Peyer's patch (tissue), 4 donors: ENCODE results near the gene MED13. TPM values are rescaled to one million over a fixed set of nuclear protein-coding genes. Genes with fewer than 3 reads are reported as not detected.
"Not testable (repeated sequence)": the region's sequence is repeated elsewhere in the genome, so short reads cannot be mapped to it uniquely, and the experiment has no call there.

Source experiments
- DNase-seq, 3 donors: peaks; one replicate each; pipeline ENCODE4 v3.0.0-alpha.2; 2017 to 2019
- H3K27ac ChIP-seq, 4 donors: fragments of 200-600 bp; sonication (generic); one replicate each; pipeline ENCODE4 v1.5.1; 2016 to 2019
- H3K27me3 ChIP-seq, 2 donors: fragments of 200-600 bp; sonication (generic); one replicate each; pipeline ENCODE4 v1.5.1; 2019
- H3K36me3 ChIP-seq, 3 donors: fragments of 200-600 bp; sonication (generic); one replicate each; pipeline ENCODE4 v1.5.1; 2016 to 2019
- H3K4me1 ChIP-seq, 4 donors: fragments of 200-600 bp; sonication (generic); one replicate each; pipeline ENCODE4 v1.5.1; 2016 to 2019
- H3K4me3 ChIP-seq, 4 donors: fragments of 200-600 bp; sonication (generic); 1 replicate in 3 of 4; 2 replicates in 1 of 4; pipeline ENCODE4 v1.5.1; 2016 to 2019; ENCODE audit warnings: mild to moderate bottlenecking in 1 of 4
- H3K9me3 ChIP-seq, 4 donors: fragments of 200-600 bp; sonication (generic); one replicate each; pipeline ENCODE4 v1.5.1; 2016 to 2019; ENCODE audit warnings: mild to moderate bottlenecking in 1 of 4
- POLR2A ChIP-seq, 2 donors: fragments of 450-650 bp; IDR thresholded peaks; one replicate each; pipeline ENCODE4 v1.5.1; 2017; ENCODE audit warnings: antibody characterized with exemption in 2 of 2, mild to moderate bottlenecking in 2 of 2, moderate library complexity in 2 of 2
- total RNA-seq, 4 donors: library from RNA; depleted of rRNA; stranded (reverse); fragments of >200 nt; gene quantifications; one replicate each; pipeline ENCODE4 v1.1.0, GENCODE V29; 2016
- TF ChIP-seq, protein P1 (sequence below), 6 experiments: fragments of 450-650 bp in 4 of 6; fragments of 200-600 bp in 2 of 6; sonication (generic) in 1 of 6; IDR thresholded peaks; one replicate each; pipeline ENCODE4 v1.5.1; 2017 to 2019; ENCODE audit warnings: antibody characterized with exemption in 6 of 6, mild to moderate bottlenecking in 3 of 6, moderate library complexity in 1 of 6

The MED13 gene
- total RNA-seq, 4 donors from 2014 or later: 84.4 to 452 (median 131) TPM

DNA sequence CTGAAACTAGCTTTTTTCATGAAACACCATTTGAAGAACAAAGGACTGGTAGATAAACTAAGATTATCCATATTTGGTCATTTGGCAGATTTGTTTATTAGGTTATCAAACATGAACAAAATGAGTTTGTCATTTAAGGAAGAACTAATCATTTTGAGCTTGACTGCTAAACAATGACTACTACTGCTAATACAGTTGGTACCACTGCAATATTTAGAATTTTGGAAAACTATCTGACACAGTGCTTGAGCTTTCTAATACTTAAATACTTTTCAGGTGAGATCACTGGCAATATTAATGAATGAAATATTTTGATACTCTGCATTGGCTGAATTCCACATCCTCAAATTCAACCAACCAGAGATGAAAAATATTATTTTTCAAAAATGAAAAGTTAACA is 47.2 kb downstream of the MED13 start:
- no peaks in the 10 kb centered on the region for H3K9me3 ChIP-seq
- no peak overlapping the region for H3K27ac ChIP-seq
- no peak for TF ChIP-seq POLR2A (IDR thresholded peaks at IDR 0.05)
- TF ChIP-seq, protein P1, sequence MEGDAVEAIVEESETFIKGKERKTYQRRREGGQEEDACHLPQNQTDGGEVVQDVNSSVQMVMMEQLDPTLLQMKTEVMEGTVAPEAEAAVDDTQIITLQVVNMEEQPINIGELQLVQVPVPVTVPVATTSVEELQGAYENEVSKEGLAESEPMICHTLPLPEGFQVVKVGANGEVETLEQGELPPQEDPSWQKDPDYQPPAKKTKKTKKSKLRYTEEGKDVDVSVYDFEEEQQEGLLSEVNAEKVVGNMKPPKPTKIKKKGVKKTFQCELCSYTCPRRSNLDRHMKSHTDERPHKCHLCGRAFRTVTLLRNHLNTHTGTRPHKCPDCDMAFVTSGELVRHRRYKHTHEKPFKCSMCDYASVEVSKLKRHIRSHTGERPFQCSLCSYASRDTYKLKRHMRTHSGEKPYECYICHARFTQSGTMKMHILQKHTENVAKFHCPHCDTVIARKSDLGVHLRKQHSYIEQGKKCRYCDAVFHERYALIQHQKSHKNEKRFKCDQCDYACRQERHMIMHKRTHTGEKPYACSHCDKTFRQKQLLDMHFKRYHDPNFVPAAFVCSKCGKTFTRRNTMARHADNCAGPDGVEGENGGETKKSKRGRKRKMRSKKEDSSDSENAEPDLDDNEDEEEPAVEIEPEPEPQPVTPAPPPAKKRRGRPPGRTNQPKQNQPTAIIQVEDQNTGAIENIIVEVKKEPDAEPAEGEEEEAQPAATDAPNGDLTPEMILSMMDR (IDR thresholded peaks at IDR 0.05): no peak
- H3K4me1 ChIP-seq: no peaks in the 10 kb centered on the region
- no peak for DNase-seq
- H3K36me3 ChIP-seq: peaks cover 0 to 73% (median 0%) of the 10 kb centered on the region in 3 donors
- no peaks in the 10 kb centered on the region for H3K27me3 ChIP-seq
- H3K4me3 ChIP-seq: no peak overlapping the region

DNA sequence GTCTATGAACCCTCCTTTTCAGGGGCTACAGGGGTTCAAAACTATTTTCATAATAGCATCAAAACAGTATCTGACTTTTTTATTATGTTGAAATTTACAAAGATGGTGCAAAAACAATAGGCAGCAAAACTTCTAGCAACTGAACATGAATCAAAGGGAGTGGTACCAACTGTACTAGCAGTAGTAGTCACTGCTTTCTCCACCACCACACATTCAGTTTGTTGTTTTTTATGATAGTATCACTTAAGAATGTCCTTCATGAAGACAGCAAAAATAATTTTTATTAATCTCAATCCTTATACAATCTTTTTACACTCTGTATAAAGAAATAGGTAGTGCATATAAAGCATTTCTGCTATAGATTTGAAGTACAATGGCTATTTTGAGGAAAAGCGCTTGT is 47.6 kb downstream of the MED13 start:
- no peak for DNase-seq
- H3K27me3 ChIP-seq: no peaks in the 10 kb centered on the region
- no peak overlapping the region for H3K27ac ChIP-seq
- TF ChIP-seq, protein P1 (IDR thresholded peaks at IDR 0.05): no peak
- no peak overlapping the region for H3K4me3 ChIP-seq
- peaks cover 0 to 73% (median 0%) of the 10 kb centered on the region in 3 donors for H3K36me3 ChIP-seq
- no peaks in the 10 kb centered on the region for H3K9me3 ChIP-seq
- H3K4me1 ChIP-seq: no peaks in the 10 kb centered on the region

DNA sequence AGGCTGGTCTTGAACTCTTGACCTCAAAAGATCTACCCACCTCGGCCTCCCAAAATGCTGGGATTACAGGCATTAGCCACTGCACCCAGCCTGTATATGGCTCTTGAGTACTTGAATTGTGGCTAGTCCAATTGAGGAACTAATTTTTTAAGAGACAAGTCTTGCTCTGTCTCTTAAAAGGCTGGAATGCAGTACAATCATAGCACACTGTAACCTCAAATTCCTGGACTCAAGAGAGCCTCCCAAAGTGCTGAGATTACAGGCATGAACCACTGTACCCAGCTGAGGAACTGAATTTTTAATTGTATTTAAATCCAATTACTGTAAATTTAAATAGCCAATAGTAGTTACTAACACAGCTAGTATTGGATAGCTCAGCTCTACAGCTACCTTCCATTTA is 50.6 kb downstream of the MED13 start:
- TF ChIP-seq, protein P1 (IDR thresholded peaks at IDR 0.05): no peak
- no peak for TF ChIP-seq POLR2A (IDR thresholded peaks at IDR 0.05)
- Histone ChIP-seq H3K27me3 (peaks cover 0 to 3% of the 10 kb centered on the region in 2 donors), H3K4me3 (no peak overlapping the region)

DNA sequence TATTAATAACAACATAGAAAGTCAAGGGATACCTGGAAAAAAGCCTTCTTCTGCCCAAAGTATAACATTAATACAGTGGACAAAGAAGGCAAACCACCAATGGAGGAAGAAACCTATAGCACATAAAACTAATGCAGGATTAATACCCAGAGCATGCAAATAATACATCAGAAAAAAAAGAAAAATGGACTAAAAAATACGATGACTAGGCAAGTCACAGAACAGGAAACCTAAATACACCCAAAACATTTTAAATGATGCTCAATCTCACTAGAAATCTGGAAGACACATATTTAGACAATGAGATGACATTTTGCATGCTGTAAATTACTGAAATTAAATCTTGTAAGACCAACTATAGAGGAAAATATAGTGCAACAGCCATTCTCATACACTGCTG is 55.9 kb downstream of the MED13 start:
- DNase-seq: no peak

More for the DNA sequence above, 50.6 kb downstream of the MED13 start:
- Histone ChIP-seq H3K9me3 (no peaks in the 10 kb centered on the region), H3K36me3 (peaks cover 0 to 83% (median 0%) of the 10 kb centered on the region in 3 donors), H3K27ac (no peak overlapping the region), H3K4me1 (no peaks in the 10 kb centered on the region)
- no peak for DNase-seq

DNA sequence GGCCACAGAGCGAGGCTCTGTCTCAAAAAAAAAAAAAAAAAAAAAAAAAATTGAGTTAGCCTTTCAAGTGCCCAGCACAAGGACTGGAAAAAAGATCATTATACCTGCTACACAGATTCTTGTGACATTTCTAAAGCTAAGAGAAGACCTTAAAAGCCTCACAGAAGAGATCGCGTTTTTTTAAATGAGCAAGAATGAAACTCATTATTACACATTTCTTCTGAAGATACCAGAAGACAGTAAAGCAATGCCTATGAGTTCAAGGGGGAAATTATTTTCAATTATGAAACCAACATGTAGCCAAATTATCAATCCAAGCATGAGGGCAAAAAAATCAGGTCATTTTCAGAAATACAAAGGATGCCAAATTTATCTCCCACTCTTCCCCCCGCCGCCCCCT is 56.8 kb downstream of the MED13 start:
- Histone ChIP-seq H3K36me3 (peaks cover 0 to 75% (median 0%) of the 10 kb centered on the region in 3 donors), H3K27me3 (peaks cover 0 to 3% of the 10 kb centered on the region in 2 donors), H3K4me3 (no peak overlapping the region), H3K9me3 (no peaks in the 10 kb centered on the region), H3K4me1 (no peaks in the 10 kb centered on the region), H3K27ac (no peak overlapping the region)
- no peak for DNase-seq
- no peak for TF ChIP-seq POLR2A (IDR thresholded peaks at IDR 0.05)
- TF ChIP-seq, protein P1 (IDR thresholded peaks at IDR 0.05): no peak

More for the DNA sequence above, 55.9 kb downstream of the MED13 start:
- Histone ChIP-seq H3K36me3 (peaks cover 0 to 83% (median 0%) of the 10 kb centered on the region in 3 donors), H3K4me1 (no peaks in the 10 kb centered on the region), H3K27me3 (peaks cover 0 to 3% of the 10 kb centered on the region in 2 donors), H3K9me3 (no peaks in the 10 kb centered on the region), H3K27ac (no peak overlapping the region), H3K4me3 (no peak overlapping the region)
- TF ChIP-seq, protein P1 (IDR thresholded peaks at IDR 0.05): no peak
- TF ChIP-seq POLR2A (IDR thresholded peaks at IDR 0.05): no peak

DNA sequence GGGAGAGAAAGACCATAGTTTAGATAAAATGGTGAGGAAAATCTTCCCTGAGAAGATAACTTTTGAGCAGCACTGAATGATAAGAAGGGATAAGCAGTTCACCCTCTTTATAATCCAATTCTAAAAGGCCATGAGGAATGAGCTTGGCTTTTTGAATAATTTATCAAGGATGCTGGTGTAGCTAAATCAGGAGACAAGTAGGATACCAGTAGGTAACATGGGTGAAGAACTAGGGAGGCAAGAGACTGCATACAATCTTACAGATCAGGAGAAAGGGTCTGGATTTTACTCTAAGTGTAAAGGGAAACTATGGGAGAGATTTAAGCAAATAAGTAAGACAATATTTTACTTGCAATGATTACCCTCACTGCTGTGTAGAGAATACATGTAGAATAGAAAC is 60.7 kb downstream of the MED13 start:
- DNase-seq: no peak
- no peak overlapping the region for H3K27ac ChIP-seq
- no peaks in the 10 kb centered on the region for H3K9me3 ChIP-seq
- H3K36me3 ChIP-seq: peaks cover 0 to 54% (median 0%) of the 10 kb centered on the region in 3 donors
- TF ChIP-seq, protein P1 (IDR thresholded peaks at IDR 0.05): no peak
- no peaks in the 10 kb centered on the region for H3K4me1 ChIP-seq
- no peak overlapping the region for H3K4me3 ChIP-seq
- no peaks in the 10 kb centered on the region for H3K27me3 ChIP-seq

DNA sequence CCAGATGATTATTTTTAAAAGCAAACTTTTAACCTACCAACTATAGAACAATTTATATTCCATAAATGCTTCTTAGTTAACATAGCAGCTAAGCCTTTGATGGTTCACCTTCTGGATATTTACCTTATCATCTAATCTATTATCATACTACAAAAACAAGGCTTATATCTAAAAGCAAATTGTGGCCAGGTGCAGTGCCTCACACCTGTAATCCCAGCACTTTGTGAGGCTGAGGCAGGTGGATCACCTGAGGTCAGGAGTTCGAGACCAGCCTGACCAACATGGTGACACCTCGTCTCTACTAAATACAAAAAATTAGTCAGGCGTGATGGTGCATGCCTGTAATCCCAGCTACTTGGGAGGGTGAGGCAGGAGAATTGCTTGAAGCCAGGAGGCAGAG is 61.9 kb downstream of the MED13 start:
- DNase-seq, H3K4me1 ChIP-seq, H3K9me3 ChIP-seq, H3K27me3 ChIP-seq, H3K27ac ChIP-seq, H3K4me3 ChIP-seq: not testable (repeated sequence)
- H3K36me3 ChIP-seq: peaks cover 0 to 45% (median 0%) of the 10 kb centered on the region in 3 donors
